GM18867 (cell line): Measurements from ENCODE around the gene RTTN.
"Not testable (repeated sequence)": the region's sequence is repeated elsewhere in the genome, so short reads cannot be mapped to it uniquely, and the experiment has no call there.

Experiments used
- ATAC-seq: cut with Tn5 transposase; IDR thresholded peaks from one replicate; pipeline ENCODE4 v1.9.1; 2021; ENCODE audit warnings: mild to moderate bottlenecking, moderate library complexity; ENCODE audit not compliant: unreplicated experiment

RTTN gene

GRCh38 chr18:70205421-70206397 lies at the start of gene RTTN:
Gene RTTN, minus strand, starts transcription at chr18:70205687. Its CDS starts 29 bp downstream, at chr18:70205658.
- ATAC-seq: peak; percentile 96

- ATAC-seq: no peak
These were observed 45.3 kb upstream of the RTTN start for GRCh38 chr18:70250781-70251180.

GRCh38 chr18:70249861-70250260 lies 44.4 kb upstream of the RTTN start:
- not testable (repeated sequence) for ATAC-seq

GRCh38 chr18:70249118-70249517 lies 43.6 kb upstream of the RTTN start:
- ATAC-seq: no peak

GRCh38 chr18:70246061-70246466 lies 40.6 kb upstream of the RTTN start:
- ATAC-seq: no peak

GRCh38 chr18:70243131-70243929 lies 37.8 kb upstream of the RTTN start:
- no peak for ATAC-seq

GRCh38 chr18:70236921-70237320 lies 31.4 kb upstream of the RTTN start:
- not testable (repeated sequence) for ATAC-seq

GRCh38 chr18:70235478-70235877 lies 30.0 kb upstream of the RTTN start:
- no peak for ATAC-seq

- ATAC-seq: no peak
These were observed 29.4 kb upstream of the RTTN start for GRCh38 chr18:70234667-70235459.

GRCh38 chr18:70233974-70234373 lies 28.5 kb upstream of the RTTN start:
- no peak for ATAC-seq

GRCh38 chr18:70232261-70232660 lies 26.8 kb upstream of the RTTN start:
- ATAC-seq: no peak

- ATAC-seq: no peak
These were observed 24.2 kb upstream of the RTTN start for GRCh38 chr18:70229639-70230038.

- no peak for ATAC-seq
These were observed 23.0 kb upstream of the RTTN start for GRCh38 chr18:70228536-70228935.

- ATAC-seq: no peak
These were observed 22.0 kb upstream of the RTTN start for GRCh38 chr18:70227438-70227837.

GRCh38 chr18:70221915-70222278 lies 16.4 kb upstream of the RTTN start:
- ATAC-seq: no peak

- no peak for ATAC-seq
These were observed 15.8 kb upstream of the RTTN start for GRCh38 chr18:70221156-70221914.

GRCh38 chr18:70220628-70221027 lies 15.1 kb upstream of the RTTN start:
- ATAC-seq: no peak

GRCh38 chr18:70219688-70220087 lies 14.2 kb upstream of the RTTN start:
- ATAC-seq: no peak

GRCh38 chr18:70216788-70217187 lies 11.3 kb upstream of the RTTN start:
- ATAC-seq: no peak

- no peak for ATAC-seq
These were observed 1.7 kb upstream of the RTTN start for GRCh38 chr18:70207181-70207580.
